K562 (cell line): ENCODE data around the gene FBXW7.

ENCODE experiments used
- FOS ChIP-seq: IDR thresholded peaks from 3 replicates; pipeline ENCODE4 v1.6.1; 2011; ENCODE audit not compliant: insufficient read length; ENCODE audit errors: extremely low read depth
- GATAD2A ChIP-seq: fragments of 450-650 bp; IDR thresholded peaks from 2 replicates; pipeline ENCODE4 v1.6.1; 2017
- HCFC1 ChIP-seq: IDR thresholded peaks from 2 replicates; pipeline ENCODE4 v1.6.1; 2012; ENCODE audit warnings: low read depth, low read length, improper control_type of control experiment
- KDM2B ChIP-seq: fragments of 250-450 bp; sonication (Bioruptor Pico); IDR thresholded peaks from 2 replicates; pipeline ENCODE4 v1.8.0; 2021; ENCODE audit warnings: mild to moderate bottlenecking, moderate library complexity
- KLF6 ChIP-seq: fragments of 250-450 bp; sonication (Bioruptor Pico); IDR thresholded peaks from 2 replicates; pipeline ENCODE4 v1.4.0; 2020; ENCODE audit warnings: mild to moderate bottlenecking, moderate library complexity, borderline replicate concordance
- PREB ChIP-seq: sonication (generic); formaldehyde crosslinking; IDR thresholded peaks from 2 replicates; pipeline ENCODE4 v1.8.1; 2023; ENCODE audit warnings: mild to moderate bottlenecking, missing genetic modification reagents
- SRSF7 ChIP-seq: fragments of 200-400 bp; formaldehyde crosslinking; optimal IDR thresholded peaks from 2 replicates; pipeline ENCODE3; 2017; ENCODE audit warnings: mild to moderate bottlenecking, low read depth, low read length
- TEAD2 ChIP-seq: fragments of 450-650 bp; IDR thresholded peaks from 2 replicates; pipeline ENCODE4 v1.6.1; 2016; ENCODE audit warnings: missing genetic modification characterization, control low read depth, missing compliant biosample characterization
- U2AF1 ChIP-seq: fragments of 200-400 bp; formaldehyde crosslinking; optimal IDR thresholded peaks from 2 replicates; pipeline ENCODE3; 2017; ENCODE audit warnings: mild to moderate bottlenecking, low read depth, low read length, moderate library complexity
- ZFP30 ChIP-seq: fragments of 250-450 bp; sonication (Bioruptor Pico); IDR thresholded peaks from 2 replicates; pipeline ENCODE4 v1.8.0; 2022; ENCODE audit warnings: moderate library complexity, mild to moderate bottlenecking, inconsistent platforms, borderline replicate concordance
- ZNF696 ChIP-seq: fragments of 250-450 bp; sonication (Bioruptor Pico); conservative IDR thresholded peaks from 2 replicates; pipeline ENCODE4 v1.4.0; 2020; ENCODE audit warnings: mild to moderate bottlenecking, moderate library complexity

- TF ChIP-seq ZNF696 (no peak), FOS (no peak), KDM2B (CRISPR knock-in tag) (no peak), SRSF7 (no peak), GATAD2A (no peak), PREB (CRISPR knock-in tag) (no peak), U2AF1 (no peak), HCFC1 (no peak), ZFP30 (CRISPR knock-in tag) (no peak), KLF6 (no peak), TEAD2 (tag) (no peak)
These were observed 23.4 kb downstream of the FBXW7 start for GRCh38 chr4:152512483-152512882.
